ENCODE data around the gene PRIMA1. TPM values are rescaled to one million over a fixed set of nuclear protein-coding genes. Genes with fewer than 3 reads are reported as not detected.

PRIMA1 gene
- total and polyA plus RNA-seq, 10 of the 15 experiments (the other 5 are each of a cell fraction or from before 2014, with no cell fraction given) = not detected

DNA sequence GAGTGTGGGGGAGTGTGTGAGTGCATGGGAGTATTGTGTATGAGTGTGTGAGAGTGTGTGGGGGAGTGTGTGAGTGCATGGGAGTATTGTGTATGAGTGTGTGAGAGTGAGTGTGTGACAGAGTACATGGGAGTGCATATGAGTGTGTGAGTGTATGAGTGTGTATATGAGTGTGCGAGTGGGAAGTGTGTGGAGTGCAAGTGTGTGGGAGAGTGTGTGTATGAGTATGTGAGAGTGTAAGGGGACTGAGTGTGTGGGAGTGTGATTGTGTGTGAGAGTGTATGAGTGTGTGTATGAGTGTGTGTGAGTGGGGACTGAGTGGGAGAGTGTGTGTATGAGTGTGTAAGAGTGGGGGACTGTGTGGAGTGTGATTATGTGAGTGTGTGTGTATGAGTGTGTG, 40.7 kb downstream of the PRIMA1 start:
- intact Hi-C loops (cut with micrococcal nuclease; ENCODE audit: unreplicated experiment) = no loop called here
- H3K27me3 ChIP-seq (replicated peaks in 1 of 2; ENCODE audit: control insufficient read depth in 2 of 2, insufficient read depth in 2 of 2, low read length in 1 of 2) = no peaks in the 10 kb centered on the region
- H3K36me3 ChIP-seq (ENCODE audit: control insufficient read depth in 2 of 2, insufficient read depth in 2 of 2, low read length in 1 of 2) = no peaks in the 10 kb centered on the region
- H3K4me2 ChIP-seq (ENCODE audit: control insufficient read depth, insufficient read depth) = no peak overlapping the region
- no peaks in the 10 kb centered on the region for H3K9me3 ChIP-seq (replicated peaks; ENCODE audit: control insufficient read depth, insufficient read depth, low read length)
- no peak for FAIRE-seq
- in situ Hi-C loops (cut with MboI) = no loop called here
- BruUV-seq (replicated peaks) = no TSS peak
- ATAC-seq = no peak
- SMC1A ChIA-PET (ENCODE audit: uncharacterized antibody, unreplicated experiment) = no interaction called here
- H3K4me1 ChIP-seq (ENCODE audit: control insufficient read depth, insufficient read depth, low read length) = no peaks in the 10 kb centered on the region
- no peak for DNase-seq (ENCODE audit: low read depth, low spot score)
- no peak overlapping the region for H3K27ac ChIP-seq (ENCODE audit: control insufficient read depth, insufficient read depth)
- WGBS (ENCODE audit: insufficient coverage, insufficient replicate concordance, low lambda C conversion rate, missing lambda C conversion rate) = 36% methylated on average over 1 of the region's 1 CpG
- no peaks in the 10 kb centered on the region for H4K20me1 ChIP-seq (ENCODE audit: control insufficient read depth, insufficient read depth)
- no peaks in the 10 kb centered on the region for H3K79me2 ChIP-seq (ENCODE audit: control insufficient read depth, insufficient read depth, low read length)
- H3K9ac ChIP-seq (ENCODE audit: control insufficient read depth, insufficient read depth, low read length) = no peak overlapping the region
- CTCF ChIA-PET = no interaction called here
- POLR2A ChIA-PET = no interaction called here
- no peak overlapping the region for H3K4me3 ChIP-seq
- no peak overlapping the region for H2AFZ ChIP-seq (ENCODE audit: control insufficient read depth, low read depth, low read length)
- TF ChIP-seq ATF7 (IDR thresholded peaks at IDR 0.05; ENCODE audit: low read depth) (no peak), CEBPB (IDR thresholded peaks at IDR 0.05; ENCODE audit: borderline replicate concordance in 1 of 2, low read depth in 2 of 2, low read length in 2 of 2) (no peak), NBN (IDR thresholded peaks at IDR 0.05) (no peak), SP1 (IDR thresholded peaks at IDR 0.05; ENCODE audit: low read depth, low read length) (no peak), SRF (IDR thresholded peaks at IDR 0.05; ENCODE audit: low read depth in 2 of 2, low read length in 2 of 2) (no peak), MEF2B (IDR thresholded peaks at IDR 0.05; ENCODE audit: partially characterized antibody, poor library complexity, severe bottlenecking) (no peak), ZNF384 (IDR thresholded peaks at IDR 0.05; ENCODE audit: borderline replicate concordance, low read depth, low read length) (no peak), NFYA (IDR thresholded peaks at IDR 0.05; ENCODE audit: borderline replicate concordance, low read depth, low read length) (no peak)
- TF ChIP-seq, protein P1, sequence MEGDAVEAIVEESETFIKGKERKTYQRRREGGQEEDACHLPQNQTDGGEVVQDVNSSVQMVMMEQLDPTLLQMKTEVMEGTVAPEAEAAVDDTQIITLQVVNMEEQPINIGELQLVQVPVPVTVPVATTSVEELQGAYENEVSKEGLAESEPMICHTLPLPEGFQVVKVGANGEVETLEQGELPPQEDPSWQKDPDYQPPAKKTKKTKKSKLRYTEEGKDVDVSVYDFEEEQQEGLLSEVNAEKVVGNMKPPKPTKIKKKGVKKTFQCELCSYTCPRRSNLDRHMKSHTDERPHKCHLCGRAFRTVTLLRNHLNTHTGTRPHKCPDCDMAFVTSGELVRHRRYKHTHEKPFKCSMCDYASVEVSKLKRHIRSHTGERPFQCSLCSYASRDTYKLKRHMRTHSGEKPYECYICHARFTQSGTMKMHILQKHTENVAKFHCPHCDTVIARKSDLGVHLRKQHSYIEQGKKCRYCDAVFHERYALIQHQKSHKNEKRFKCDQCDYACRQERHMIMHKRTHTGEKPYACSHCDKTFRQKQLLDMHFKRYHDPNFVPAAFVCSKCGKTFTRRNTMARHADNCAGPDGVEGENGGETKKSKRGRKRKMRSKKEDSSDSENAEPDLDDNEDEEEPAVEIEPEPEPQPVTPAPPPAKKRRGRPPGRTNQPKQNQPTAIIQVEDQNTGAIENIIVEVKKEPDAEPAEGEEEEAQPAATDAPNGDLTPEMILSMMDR (IDR thresholded peaks at IDR 0.05 in 2 of 3, conservative IDR thresholded peaks at IDR 0.05 in 1 of 3; ENCODE audit: control insufficient read depth in 2 of 3, extremely low read depth in 1 of 3, insufficient read depth in 1 of 3, low read depth in 3 of 3, low read length in 3 of 3) = no peak
- TF ChIP-seq, protein P2, sequence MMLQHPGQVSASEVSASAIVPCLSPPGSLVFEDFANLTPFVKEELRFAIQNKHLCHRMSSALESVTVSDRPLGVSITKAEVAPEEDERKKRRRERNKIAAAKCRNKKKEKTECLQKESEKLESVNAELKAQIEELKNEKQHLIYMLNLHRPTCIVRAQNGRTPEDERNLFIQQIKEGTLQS (IDR thresholded peaks at IDR 0.05; ENCODE audit: borderline replicate concordance, extremely low read depth, low read depth, low read length) = no peak
- RAD21 ChIA-PET (ENCODE audit: unreplicated experiment) = no interaction called here

Data from GM12878 (cell line).